ELF-1 (cell line): ENCODE measurements around the gene FCHO2.

Source experiments
- DNase-seq: peaks from one replicate; pipeline ENCODE4 v3.0.0-alpha.2; 2016; ENCODE audit warnings: low read depth, low spot score

FCHO2 gene

DNA sequence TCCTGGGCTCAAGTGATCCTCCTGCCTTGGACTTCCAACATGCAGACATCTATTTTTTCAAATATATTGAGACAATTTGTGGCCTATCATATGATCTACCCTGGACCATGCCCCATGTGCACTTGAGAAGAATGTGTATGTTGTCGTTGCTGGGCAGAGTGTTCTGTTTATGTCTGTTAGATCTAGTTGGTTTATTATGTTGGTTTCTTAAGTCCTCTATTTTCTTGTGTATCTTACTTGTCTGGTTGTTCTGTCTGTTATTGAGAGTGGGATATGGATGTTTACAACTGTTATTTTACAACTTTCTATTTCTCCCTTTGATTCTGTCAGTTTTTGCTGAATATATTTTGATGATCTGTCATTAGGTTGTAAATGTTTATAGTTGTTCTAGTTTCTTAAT is 154.3 kb downstream of the FCHO2 start:
- DNase-seq = no peak

DNA sequence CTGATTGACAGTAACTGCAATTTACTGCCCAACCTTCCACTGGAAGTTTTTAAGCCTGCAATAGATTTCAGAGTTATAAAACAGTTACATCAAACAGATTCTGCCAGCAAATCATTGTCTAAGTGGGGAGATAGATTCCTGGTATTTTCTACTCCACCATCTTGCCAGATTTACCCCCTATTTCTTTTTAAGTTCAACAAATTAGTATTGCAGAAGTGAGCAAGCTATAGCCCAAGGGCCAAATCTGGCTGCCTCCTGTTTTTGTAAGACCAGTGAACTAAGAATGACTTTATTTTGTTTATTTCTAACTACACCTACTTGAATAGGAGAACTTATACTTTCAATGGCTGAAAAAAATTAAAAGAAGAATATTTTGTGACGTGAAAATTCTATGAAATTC is 155.7 kb downstream of the FCHO2 start:
- DNase-seq = no peak

DNA sequence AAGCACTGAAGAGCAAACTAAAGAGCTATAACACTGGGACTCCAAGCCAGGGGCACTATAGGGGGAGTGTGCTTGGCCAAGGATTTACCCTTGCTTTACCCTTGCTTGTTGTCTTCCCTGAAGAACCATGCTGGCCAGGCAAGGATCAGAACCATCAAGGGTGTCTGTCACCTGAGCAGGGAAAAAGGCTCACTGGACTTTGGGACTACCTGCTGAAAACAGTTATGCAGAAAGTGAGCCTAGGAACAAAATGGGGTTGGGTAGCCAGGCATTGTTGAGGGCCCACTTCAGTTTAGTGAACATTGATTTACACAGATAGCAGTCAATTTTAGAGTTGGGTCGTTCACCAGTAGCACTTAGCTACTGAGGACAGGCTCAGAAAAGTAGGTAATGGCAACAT is 156.5 kb downstream of the FCHO2 start:
- DNase-seq = no peak

DNA sequence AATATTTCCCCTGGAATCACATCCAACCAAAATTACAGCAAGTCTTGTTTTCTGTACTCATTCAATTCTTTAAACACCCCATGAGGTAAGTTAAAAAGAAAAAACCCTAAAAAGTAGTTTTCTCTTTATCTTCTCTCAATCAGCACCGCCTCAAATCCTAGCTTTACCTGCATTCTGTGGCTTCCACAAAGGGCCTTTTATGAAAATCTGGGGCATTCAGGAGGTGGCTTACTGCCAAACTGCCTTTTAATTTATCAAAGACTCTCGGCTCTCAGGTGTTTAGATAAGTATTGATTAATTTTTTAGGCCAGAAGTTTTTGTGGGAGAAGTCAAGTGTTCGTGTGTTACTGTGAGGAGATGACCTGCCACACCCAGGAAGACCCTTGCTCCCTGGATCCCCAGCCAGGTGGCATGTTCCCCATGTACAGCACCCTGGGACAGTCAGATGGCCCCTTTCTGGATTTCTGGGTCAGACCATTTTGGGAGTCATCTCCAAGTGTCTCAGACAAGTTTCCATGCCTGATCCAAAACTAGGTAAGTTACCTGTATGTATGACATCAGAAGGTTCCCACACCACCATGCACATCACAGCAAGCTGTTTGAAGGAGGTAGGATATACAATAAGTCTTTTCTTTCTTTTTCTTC is 158.3 kb downstream of the FCHO2 start:
- no peak for DNase-seq

DNA sequence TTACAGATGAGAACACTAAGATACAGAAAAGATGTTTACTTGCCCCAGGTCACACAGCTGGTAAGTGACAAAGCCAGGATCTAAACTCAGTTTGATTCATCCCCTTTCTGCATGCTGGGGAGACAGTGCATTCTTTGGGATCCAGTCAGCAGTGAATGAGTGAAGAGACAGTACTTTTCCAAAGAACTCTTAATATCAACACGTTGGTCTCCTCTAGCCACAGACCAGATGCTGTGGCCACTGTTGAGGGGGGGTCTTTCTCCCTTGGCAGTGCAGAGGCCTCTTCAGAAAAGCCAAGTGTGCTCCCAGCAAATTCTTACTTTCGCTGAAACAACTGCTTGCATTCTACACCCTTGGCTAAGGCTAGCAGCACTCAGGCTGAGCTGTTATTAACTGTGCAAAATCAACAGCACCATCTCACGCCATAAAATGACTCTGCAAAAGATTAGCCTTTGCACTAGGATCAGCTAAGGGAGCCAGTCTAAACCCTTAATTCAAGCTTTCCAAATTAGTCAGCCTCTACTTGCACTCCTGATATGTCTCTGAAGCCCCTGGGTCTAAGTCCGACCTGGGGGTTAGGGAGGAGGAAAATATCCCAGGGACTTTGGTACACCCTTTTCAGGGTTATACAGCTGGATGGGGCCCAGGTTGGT is 159.7 kb downstream of the FCHO2 start:
- DNase-seq = peak; percentile 33

DNA sequence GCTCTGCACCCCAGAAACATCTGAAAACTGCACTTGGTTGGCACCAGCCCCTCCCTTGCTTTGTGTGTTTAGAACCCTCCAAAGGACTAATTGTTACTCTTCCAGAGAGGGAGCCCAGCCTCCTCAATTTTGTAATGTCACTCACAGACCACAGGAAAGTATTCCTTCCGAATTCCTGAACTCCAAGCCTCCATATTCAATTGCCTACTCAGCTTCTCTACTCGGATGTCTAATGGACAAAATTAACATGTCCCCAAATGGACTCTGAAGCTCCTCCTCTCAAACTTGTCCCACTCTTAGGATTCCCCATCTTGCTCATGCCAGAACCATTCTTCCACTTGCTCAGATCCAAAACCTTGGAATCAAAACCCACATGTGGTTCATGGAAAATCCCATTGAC is 160.7 kb downstream of the FCHO2 start:
- DNase-seq = no peak

DNA sequence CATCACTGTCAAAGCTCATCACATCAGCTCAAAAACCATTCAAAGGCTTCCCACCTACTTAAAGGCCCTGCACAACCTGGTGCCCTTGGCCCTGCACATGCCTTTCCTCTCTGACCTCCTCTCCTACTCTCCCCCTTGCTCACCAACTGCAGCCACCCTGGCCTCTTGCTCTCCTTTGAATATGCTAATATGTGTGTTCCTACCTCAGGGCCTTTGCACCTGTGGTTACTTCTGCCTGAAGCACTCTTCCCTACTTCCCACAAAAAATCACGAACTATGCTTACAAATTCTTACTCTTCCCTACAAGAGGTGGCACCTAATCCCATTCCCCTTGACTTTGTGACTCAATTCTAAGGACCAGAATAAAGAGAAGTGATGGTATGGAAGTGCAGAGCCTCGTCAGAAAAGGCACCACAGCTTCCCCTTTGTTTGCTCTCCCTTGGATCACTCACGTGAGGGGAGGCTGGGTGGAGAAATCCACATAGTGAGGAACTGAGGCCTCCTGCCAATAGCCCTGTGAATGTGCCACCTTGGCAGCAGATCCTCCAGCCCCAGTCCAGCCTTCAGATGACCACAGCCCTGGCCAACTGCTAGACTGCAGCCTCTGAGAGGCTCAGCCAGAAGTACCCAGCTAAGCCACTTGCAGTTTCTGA is 161.4 kb downstream of the FCHO2 start:
- no peak for DNase-seq

DNA sequence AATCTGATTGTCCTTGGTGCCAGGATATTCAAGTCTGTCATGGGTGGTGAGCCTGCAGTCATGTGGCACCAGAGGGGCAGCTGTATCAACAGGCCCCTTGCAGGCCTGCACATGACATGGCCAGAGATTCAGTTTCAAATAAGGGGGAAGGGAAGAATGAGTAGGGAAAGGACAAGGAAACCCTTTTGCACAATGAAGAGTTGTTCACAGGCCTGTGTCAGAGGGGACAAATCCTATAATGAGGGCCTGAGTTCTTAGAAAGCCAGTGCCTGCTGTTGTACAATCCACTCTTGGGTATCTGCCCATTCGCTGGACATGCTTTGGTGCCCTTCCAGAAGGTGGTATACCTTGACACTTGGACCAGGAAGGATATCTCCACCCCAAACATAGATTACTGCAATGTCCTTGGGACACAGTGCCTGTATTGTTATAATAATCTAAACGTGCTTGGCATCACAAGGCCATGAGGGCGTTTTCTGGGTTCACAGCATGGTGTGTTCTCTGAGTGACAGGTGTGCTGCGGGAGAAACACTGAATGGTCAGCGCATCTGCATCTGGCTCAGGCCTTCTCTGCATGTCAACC is 162.6 kb downstream of the FCHO2 start:
- no peak for DNase-seq

DNA sequence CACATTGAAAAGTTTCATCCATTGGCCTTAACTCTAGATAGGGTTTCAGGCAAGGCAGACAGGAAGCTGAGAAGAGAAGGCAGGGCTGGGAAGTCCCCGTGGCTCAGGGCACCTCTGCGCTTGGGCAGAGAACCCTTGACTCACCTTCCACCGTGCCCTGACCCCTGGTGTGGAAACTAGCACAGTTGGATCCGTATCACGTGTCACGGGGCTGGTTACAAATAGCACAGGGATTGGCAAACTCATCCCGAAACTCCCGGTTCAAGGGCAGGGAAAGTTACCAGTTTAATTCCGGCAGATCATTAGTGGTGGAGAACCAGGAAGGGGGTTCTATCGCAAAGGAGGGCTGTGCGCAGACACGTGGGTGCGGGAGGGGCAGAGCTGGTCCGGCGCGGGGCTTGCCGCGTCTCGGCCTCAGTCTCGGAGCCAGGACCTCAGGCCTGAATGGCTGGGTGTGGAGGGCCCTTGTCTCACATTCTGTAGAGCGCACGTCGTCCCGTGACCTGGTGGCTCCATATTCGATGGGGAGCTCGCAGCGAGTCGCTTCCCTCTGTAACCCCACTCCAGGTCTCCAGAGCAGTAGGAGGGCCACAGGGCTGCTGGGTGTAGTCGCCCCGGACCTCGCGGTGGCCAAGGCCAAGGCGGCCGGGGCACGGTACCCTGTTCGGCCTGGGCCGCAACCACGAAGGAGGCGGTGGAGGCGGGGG is 163.8 kb downstream of the FCHO2 start:
- DNase-seq = peak; percentile 32

DNA sequence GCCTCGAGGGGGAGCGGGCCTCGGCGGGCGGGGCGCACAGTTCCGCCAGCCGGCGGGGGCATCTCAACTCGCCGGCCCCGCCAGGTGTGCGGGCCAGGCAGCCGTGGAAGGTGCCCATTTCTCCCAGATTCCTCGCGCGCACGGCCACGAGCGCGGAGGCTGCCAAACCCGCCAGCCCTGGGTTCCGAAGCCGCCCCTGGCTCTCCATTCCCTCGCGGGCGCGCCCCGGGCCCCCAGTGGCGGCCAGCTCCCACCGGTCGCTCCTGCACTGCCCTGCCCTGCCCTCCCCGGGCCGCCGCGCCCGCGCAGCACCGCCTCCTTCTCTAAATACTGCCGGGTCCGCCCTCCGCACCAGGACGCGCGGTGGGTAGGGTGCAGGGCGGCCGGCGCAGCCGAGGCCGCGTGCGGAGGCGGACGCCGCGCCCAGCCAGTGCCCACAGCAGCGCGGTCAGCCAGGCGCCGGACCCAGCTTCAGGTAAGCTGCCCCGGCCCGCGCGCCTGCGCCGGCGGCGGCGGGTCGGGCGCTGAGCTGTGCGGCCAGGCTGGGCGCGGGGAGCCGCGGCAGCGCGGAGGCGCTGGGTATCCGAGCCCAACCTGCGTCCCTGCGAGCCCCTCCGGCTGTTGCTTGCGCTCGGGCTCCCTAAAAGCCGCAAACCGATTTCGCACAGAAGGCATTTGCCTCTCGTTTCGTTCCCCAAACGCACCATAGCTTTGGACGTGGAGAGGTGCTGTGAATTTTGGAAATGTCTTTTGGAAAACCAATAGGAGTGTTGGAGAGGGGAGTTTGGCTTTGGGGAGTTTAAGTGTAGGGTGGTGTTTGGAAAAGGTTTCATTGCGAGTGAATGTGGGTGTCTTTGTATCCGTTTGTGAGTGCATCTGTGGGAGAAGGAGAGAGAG is 164.6 kb downstream of the FCHO2 start, which contains the start of gene TMEM171:
Gene TMEM171 (plus strand): TSS at position 354 of the 897 bp plus-strand sequence. CDS start 2,799 bp downstream, outside the sequence.
- peak; percentile 77 for DNase-seq

DNA sequence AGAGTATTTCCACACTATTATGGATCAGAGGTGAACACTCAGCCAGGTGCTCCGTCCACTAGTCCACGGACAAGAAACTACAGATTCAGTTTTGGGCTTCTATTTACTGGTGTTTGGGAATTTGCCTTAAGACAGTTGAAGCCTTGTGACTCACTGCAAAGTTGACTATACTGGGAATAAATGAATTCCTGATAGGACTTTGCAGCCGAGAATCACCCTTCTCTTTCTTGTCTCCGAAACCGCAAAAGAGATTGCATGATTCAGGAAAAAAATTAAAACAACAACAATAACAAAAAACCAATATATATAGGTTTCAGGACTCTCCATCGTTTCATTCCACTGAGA is 165.2 kb downstream of the FCHO2 start:
- DNase-seq = no peak

DNA sequence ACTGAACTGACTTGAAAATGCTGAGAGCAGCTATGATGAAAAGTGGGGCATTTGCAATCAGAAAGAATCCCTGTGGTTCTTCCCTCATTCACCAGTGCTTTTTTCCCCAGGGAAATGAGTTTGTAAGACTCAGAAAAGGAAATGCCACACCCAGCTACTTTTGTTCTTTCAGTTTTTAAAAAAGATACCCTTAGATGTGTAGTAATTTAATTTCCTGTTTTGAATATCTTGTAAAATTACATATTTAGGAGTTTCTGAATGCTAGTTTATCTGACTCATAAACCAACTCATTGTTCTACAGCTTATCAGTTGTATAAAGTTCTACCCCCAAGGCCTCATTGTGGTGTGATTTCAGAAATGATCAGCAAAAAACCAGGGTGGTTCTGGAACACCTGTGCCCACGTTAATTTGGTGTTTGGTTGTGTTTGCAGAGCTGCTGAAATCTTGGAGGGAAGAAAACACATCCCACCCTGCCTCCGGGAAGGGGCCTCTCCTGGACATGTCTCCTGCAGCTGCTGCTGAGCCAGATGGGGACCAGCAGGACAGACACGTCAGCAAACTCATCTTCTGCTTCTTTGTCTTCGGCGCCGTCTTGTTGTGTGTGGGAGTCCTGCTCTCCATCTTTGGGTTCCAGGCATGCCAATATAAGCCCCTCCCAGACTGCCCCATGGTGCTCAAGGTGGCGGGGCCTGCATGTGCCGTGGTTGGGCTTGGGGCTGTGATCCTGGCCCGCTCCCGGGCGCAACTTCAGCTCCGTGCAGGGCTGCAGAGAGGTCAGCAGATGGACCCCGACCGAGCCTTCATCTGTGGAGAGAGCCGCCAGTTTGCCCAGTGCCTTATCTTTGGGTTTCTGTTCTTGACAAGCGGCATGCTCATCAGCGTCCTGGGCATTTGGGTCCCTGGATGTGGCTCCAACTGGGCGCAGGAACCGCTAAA is 167.3 kb downstream of the FCHO2 start:
- DNase-seq = peak; percentile 93

DNA sequence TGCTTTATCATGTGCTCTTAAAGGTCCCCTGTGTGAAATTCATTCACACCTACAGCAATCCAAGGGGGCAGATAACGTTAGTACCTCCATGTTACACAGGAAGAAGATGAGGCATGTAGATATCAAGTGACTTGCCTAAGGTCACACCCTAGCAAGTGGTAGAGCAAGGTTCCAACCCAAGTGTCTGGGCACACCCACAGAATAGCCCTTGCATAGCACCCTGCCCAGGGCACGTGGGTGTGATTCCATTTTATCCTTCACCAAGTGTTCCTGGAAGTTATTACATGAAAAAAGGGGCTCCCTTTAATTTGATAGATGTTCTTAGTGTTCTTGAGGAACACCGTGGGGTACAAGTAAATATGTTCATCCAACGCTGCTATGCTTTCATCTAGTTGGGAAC is 169.4 kb downstream of the FCHO2 start:
- DNase-seq = no peak

DNA sequence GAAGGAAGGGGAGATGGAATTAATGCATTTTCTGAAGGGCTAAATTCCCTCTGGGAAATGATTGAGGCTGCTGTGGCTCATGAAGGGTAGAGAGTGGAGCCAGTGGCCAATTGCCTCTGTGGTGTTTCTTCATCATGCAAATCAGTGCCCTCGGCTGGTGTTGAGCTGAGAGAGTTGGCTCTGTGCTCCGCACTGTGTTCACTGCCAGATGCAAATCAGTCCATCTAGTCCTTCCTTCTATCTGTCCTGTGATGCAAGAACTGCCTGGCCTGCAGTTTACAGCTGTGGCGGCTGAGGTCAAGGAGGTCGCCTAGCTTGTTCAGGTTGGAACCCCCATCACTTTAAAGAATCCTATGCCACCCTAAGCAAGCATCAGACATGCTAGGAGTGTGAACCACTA is 170.5 kb downstream of the FCHO2 start:
- DNase-seq = no peak

DNA sequence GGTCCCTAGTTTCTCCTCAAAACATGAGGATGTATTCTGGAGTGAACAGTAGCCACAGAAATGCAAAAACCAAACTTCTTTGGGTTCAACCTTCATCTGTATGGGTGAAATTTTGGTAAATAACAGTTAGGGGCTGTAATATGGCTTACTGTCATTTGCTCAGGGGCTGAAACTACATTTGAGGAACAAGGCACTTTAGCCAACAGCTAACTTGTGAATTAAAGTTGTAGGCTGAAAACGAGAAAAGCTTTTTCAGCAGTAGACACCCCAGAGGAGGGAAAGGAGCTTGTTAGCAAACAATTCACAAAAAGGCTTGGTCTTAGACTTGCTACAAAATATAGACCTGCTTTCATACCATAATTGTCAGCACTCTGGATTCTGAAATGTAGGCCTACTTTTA is 171.1 kb downstream of the FCHO2 start:
- no peak for DNase-seq

DNA sequence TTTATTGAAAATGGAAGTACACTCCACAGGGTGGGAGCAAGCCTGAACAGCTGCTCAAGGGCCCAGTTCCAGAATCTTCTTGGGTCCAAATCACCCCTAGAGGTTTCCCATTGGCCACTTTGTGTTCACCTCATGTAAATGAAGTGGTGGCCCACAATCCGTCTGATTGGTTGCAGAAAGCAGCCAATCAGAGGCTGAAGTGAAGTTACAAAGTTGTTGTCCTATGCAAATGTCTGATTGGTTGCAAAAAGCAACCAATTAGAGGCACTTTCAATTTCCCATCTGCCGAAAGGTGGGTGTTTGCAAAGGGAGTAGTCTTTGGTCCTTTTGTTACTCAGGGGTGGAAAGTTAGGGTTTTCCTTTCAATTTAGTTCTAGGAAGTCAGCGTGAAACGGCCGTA is 173.3 kb downstream of the FCHO2 start:
- no peak for DNase-seq

DNA sequence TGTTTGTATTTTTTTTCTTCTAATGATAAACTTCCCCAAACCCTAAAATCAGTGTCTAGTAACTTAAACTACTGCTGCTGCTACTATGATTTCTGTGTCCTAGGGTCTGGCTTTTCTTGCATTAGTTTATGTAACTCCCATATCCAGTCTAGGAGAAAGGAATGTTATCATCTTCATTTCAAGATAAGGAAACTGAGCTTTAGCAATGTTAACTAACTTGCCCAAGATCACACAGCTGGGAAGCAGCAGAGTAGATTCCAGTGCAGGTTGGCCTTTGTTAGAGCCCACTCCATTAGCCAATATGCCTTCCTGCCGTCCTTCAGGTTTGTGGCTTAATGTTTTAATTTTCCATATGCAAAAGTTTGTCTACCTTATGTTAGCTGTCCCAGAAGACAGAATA is 175.0 kb downstream of the FCHO2 start:
- DNase-seq = no peak

DNA sequence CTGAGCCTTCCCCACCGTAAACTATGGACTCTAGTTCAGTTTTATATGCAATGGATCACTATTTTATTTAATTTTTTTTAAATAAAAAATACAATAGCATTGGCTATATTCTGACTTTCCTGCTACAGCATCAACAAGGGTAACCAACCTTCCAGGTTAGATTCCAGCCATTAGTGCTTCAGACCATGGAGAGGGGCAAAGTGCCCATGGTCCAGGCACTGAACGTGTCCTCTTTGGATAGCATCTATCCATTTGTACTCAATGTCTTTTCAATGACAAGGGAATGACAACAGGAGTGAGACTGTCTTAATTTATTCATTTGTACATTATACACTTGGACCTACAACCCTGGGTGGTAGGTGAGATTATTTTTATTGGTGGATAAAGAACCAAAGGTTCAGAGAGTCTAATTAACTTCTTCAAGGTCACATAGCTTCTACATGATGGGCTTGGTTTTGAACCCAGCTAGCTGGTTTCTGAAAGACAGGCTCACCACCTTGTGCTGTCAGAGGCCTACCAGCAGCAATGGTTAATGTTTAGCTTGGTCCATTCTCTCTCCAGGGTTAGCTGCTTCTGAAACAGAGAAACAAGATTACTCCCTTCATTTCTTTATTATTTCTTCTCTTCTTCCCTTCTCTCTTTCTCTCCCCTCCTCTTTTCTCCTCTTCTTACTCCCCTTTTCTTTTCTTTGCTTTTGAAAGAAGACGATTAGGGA is 176.0 kb downstream of the FCHO2 start:
- no peak for DNase-seq

DNA sequence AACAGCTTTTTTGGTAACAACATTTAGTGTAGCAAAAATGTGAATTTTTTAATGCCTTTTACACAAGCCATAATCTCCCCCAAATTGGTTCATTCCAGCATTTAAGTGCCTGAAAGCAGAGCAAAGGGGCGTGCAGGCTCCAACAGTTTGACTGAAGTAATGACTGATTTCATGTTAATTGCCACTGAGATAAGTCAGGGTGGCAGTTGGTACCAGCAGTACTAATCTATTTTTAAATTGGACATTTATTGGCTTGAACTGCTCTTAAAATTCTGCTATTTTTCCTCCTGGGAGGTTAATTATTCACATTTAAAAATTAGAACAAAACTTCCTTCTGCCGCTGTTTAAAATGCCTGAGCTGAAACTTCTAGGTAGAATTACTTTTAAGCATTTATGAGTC is 176.9 kb downstream of the FCHO2 start:
- DNase-seq = no peak
